ENCODE measurements around the gene RNF135. TPM values are rescaled to one million over a fixed set of nuclear protein-coding genes. Genes with fewer than 3 reads are reported as not detected.

The RNF135 gene
- total and polyA plus RNA-seq, 10 of the 15 experiments (the other 5 are each of a cell fraction or from before 2014, with no cell fraction given), result 12.7 to 28.0 (median 18.7) TPM

- Histone ChIP-seq H3K4me2 (ENCODE audit: control insufficient read depth, insufficient read depth) (peak overlapping the region; percentile 84), H3K9ac (ENCODE audit: control insufficient read depth, insufficient read depth, low read length) (peak overlapping the region; percentile 74), H3K4me3 (peak overlapping the region; percentile 74), H3K79me2 (ENCODE audit: control insufficient read depth, insufficient read depth, low read length) (no peaks in the 10 kb centered on the region), H4K20me1 (ENCODE audit: control insufficient read depth, insufficient read depth) (no peaks in the 10 kb centered on the region), H3K27me3 (replicated peaks in 1 of 2; ENCODE audit: control insufficient read depth in 2 of 2, insufficient read depth in 2 of 2, low read length in 1 of 2) (no peaks in the 10 kb centered on the region), H3K9me3 (replicated peaks; ENCODE audit: control insufficient read depth, insufficient read depth, low read length) (no peaks in the 10 kb centered on the region), H3K4me1 (ENCODE audit: control insufficient read depth, insufficient read depth, low read length) (no peaks in the 10 kb centered on the region), H3K36me3 (ENCODE audit: control insufficient read depth in 2 of 2, insufficient read depth in 2 of 2, low read length in 1 of 2) (0 out of 4 replicates have a peak, but pooled peaks cover 0 to 2% of the 10 kb centered on the region in 2 experiments), H3K27ac (ENCODE audit: control insufficient read depth, insufficient read depth) (peak overlapping the region; percentile 42; the same call in 1 of the 2 replicates), H2AFZ (ENCODE audit: control insufficient read depth, low read depth, low read length) (peak overlapping the region; percentile 94)
- ChIA-PET POLR2A (interaction anchor here (0.9 kb wide), 1 partner anchor 9 kb away, joined by 3 read pairs; no protein-coding TSS in a partner anchor), CTCF (interaction anchor here (0.7 to 3.5 kb wide), 3 partner anchors 204 to 615 kb away, joined by 3 to 17 read pairs (median 5); no protein-coding TSS in a partner anchor), SMC1A (ENCODE audit: uncharacterized antibody, unreplicated experiment) (interaction anchor here (2.4 kb wide), 1 partner anchor 208 kb away, joined by 9 read pairs; no protein-coding TSS in a partner anchor), RAD21 (ENCODE audit: unreplicated experiment) (interaction anchor here (0.6 to 1.6 kb wide), 5 partner anchors 38 to 208 kb away, joined by 3 to 8 read pairs (median 4); partner anchors contain the start of genes NF1 and RNF135)
- intact Hi-C loops (cut with micrococcal nuclease; ENCODE audit: unreplicated experiment), result loop anchor here (2.0 kb wide), 1 partner anchor 102 kb away; the partner anchor contains the start of gene TEFM
- peak; percentile 89 for ATAC-seq
- no peak for DNase-seq (ENCODE audit: low read depth, low spot score)
- no peak for FAIRE-seq
- in situ Hi-C loops (cut with MboI), result no loop called here
- under 1% methylated on average over 17 of the region's 65 CpGs for WGBS (ENCODE audit: insufficient coverage, insufficient replicate concordance, low lambda C conversion rate, missing lambda C conversion rate)
- BruUV-seq (replicated peaks), result no TSS peak
- TF ChIP-seq HDAC2 (IDR thresholded peaks at IDR 0.05) (no peak), GABPA (IDR thresholded peaks at IDR 0.05; ENCODE audit: low read depth) (no peak), JUND (IDR thresholded peaks at IDR 0.05; ENCODE audit: low read depth, low read length) (no peak), USF1 (IDR thresholded peaks at IDR 0.05; ENCODE audit: borderline replicate concordance, extremely low read length, insufficient read depth, low read depth, low read length) (no peak), TAF1 (IDR thresholded peaks at IDR 0.05; ENCODE audit: borderline replicate concordance, low read depth, low read length) (peak; percentile 35; the same call in 1 of the 2 replicates), POU2F2 (IDR thresholded peaks at IDR 0.05; ENCODE audit: borderline replicate concordance, low read depth, low read length) (0 out of 3 replicates have a peak, but pooled peaks have one; percentile 22), SPI1 (IDR thresholded peaks at IDR 0.05; ENCODE audit: borderline replicate concordance, insufficient read depth, low read depth, low read length) (peak; percentile 45; the same call in 1 of the 2 replicates), SIX5 (IDR thresholded peaks at IDR 0.05; ENCODE audit: low read depth, low read length, severe bottlenecking) (no peak), WRNIP1 (IDR thresholded peaks at IDR 0.05; ENCODE audit: borderline replicate concordance, low read depth, low read length) (no peak), MLLT1 (IDR thresholded peaks at IDR 0.05) (no peak), SMC3 (IDR thresholded peaks at IDR 0.05; ENCODE audit: borderline replicate concordance, low read length) (no peak), STAT3 (IDR thresholded peaks at IDR 0.05; ENCODE audit: low read depth, low read length) (no peak), GATAD2B (conservative IDR thresholded peaks at IDR 0.05; ENCODE audit: low read depth) (peak; percentile 74), EED (IDR thresholded peaks at IDR 0.05; ENCODE audit: low read depth) (no peak), NR2C2 (IDR thresholded peaks at IDR 0.05; ENCODE audit: borderline replicate concordance, control insufficient read depth, insufficient read length, low read depth) (no peak), SP1 (IDR thresholded peaks at IDR 0.05; ENCODE audit: low read depth, low read length) (no peak), MXI1 (IDR thresholded peaks at IDR 0.05; ENCODE audit: low read depth, low read length) (peak; percentile 36; the same call in 1 of the 2 replicates), SUPT20H (IDR thresholded peaks at IDR 0.05; ENCODE audit: borderline replicate concordance, control insufficient read depth, low read depth, low read length) (no peak), YY1 (IDR thresholded peaks at IDR 0.05; ENCODE audit: low read depth, low read length) (peak; percentile 41; the same call in 1 of the 2 replicates), NFIC (IDR thresholded peaks at IDR 0.05; ENCODE audit: low read depth, low read length) (no peak), TARDBP (IDR thresholded peaks at IDR 0.05; ENCODE audit: borderline replicate concordance) (0 out of 2 replicates have a peak, but pooled peaks have one; percentile 45), PAX8 (IDR thresholded peaks at IDR 0.05) (no peak), RELA (IDR thresholded peaks at IDR 0.05; ENCODE audit: borderline replicate concordance, partially characterized antibody) (no peak)
Observed at GRCh38 chr17:31008374-31009041, 37.7 kb downstream of the RNF135 start.

All from GM12878 (cell line).